VCaP (cell line): Measurements from ENCODE around the gene FCHSD2.

Experiments
- H3K27ac ChIP-seq: fragments of 450-650 bp; 2 replicates; pipeline ENCODE4 v1.5.1; 2017
- CTCF ChIP-seq: fragments of 450-650 bp; conservative IDR thresholded peaks from 2 replicates; pipeline ENCODE4 v1.5.1; 2017; ENCODE audit warnings: mild to moderate bottlenecking, moderate library complexity

Gene FCHSD2

DNA sequence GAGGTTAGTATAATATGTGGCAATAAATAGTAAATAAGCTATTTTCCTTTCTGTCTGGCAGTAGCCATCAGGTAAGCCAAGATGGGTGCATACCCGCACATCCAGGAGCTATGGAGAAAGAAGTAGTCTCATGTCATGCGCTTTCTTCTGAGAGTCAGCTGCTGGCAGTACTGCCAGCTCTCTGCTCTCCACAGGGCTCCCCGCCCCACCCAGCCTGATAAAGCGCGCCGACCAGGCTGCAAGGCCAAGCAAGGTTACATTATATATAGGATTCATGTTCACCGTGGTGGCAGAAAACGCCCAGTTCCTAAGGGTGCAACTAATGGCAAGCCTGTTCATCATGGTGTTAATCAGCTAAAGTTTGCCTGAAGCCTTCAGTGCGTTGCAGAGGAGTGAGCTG, 201.7 kb downstream of the FCHSD2 start:
- H3K27ac ChIP-seq = no peak overlapping the region
- no peak for TF ChIP-seq CTCF

DNA sequence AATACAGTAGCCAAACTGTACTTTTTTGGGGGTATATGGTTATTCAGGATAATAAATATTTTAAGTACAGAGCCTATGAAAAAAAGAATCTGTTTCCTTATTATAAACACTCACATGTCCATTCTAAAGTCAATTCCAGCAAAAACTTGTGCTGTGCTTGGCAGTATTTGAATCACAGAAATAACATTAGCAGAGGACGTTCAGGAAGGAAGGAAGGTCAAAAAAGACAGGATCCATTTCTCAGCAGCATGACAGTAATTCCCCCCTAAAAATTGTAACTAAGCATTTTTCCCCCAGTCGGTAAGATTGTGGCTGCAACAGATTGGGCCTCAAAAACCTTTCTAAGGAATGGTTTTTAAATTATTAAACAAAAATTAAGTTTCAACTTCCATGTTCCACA, 203.1 kb downstream of the FCHSD2 start:
- no peak for TF ChIP-seq CTCF
- H3K27ac ChIP-seq = no peak overlapping the region

GRCh38 chr11:72937439-72937838, 204.7 kb downstream of the FCHSD2 start:
- H3K27ac ChIP-seq = no peak overlapping the region
- TF ChIP-seq CTCF = no peak

DNA sequence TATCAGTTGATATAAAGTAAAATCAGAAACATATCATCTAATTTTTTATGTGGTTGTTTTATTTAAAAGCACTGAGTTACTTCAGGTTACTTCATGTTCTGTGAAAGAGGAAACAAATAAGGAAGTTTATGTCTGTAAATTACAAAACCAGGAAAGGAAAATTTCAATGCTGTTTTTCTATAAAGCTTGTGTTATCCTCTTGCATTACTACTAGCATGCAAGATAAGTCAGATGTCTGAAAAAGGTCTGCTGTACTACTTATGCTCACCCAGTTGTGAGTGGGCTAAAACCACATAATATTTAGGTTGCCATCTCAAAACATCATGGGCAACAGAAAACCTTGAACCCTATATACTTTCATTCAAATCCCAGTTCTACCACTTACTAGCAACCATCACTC, 206.4 kb downstream of the FCHSD2 start:
- TF ChIP-seq CTCF = no peak
- H3K27ac ChIP-seq = no peak overlapping the region

DNA sequence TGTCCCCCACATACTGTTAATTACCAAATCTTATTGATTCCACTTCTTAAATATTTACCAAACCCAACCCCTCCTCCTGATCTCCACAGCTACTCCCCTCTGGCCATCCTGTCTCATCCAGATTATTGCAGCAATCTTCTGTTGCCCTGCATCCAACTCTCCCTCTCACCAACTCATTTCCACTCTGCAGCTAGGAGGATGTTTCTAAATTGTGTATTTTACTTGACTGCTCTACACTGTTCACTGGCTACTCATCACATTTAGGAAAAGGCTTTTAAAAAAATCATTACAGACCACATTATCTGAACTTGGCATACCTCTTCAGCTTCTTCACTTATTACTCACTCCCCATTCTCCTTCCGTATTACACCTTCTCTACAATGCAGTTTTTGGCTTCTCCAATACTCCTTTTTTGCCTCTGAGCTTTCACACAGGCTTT, 210.0 kb downstream of the FCHSD2 start:
- no peak overlapping the region for H3K27ac ChIP-seq

DNA sequence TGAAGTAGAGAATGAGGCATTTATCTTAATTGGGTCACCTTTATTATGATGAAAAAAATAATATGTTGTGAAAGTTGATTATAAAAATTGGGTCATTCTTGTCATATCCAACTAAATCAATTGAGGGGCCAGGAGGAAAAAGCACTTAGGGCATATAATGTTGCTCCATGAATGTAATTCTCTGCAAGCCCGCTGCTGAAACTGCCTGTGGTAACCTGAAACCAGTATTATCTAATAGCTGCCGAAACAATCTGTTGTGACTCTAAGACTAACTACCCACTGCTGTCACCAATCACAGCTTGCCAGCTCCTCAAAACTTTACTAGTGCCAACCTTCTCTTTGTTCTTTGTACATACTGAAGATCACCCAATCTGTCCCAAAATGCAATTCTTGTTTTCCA, 212.1 kb downstream of the FCHSD2 start:
- no peak overlapping the region for H3K27ac ChIP-seq
- TF ChIP-seq CTCF = no peak

More for the DNA sequence above, 210.0 kb downstream of the FCHSD2 start:
- TF ChIP-seq CTCF = no peak

DNA sequence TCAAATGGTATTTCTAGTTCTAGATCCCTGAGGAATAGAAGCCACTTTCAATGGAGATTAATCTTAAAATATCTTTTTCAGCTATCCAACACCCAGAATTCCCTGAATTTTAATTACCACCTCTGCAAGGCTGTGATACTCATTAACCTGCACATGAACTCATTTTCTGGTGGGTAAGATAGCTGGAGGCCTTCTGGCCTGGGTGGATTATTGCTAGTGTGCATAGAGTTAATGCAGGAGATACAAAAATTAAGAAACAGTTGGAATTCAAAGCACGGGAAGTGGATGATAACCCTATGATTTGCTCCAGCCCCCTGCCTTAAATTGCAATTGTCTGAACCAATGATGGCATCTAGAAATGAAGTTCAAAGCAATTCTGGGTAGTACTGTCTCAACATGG, 212.9 kb downstream of the FCHSD2 start:
- H3K27ac ChIP-seq = no peak overlapping the region
- TF ChIP-seq CTCF = no peak

- no peak overlapping the region for H3K27ac ChIP-seq
- TF ChIP-seq CTCF = no peak
These were observed 214.7 kb downstream of the FCHSD2 start for GRCh38 chr11:72927380-72927779.
